ENCODE data around the gene RBM17.

DNA sequence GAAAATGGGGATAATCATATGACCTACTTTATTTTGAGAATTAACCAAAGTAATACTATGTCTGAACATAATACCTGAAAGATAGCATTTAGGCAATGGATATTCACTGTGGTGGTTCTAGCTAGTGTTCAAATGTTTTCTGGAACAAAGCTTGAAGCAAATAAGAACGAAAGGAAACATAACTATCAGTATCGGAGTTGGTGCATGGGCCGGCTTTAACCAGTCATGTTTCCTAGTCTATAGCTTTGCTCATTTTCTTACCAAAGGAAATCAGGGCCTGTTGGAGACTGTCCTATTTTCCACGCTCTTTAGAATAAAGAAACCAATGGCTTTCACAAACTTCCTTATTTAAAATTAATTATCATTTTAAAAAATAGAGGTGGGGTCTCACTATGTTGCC, 35.5 kb upstream of the RBM17 start:
- TF ChIP-seq POLR2A (IDR thresholded peaks at IDR 0.05; ENCODE audit: low read depth, low read length) (no peak), TAF1 (IDR thresholded peaks at IDR 0.05; ENCODE audit: low read depth, low read length) (no peak), SPI1 (IDR thresholded peaks at IDR 0.05; ENCODE audit: low read depth, low read length) (no peak), POLR2AphosphoS5 (IDR thresholded peaks at IDR 0.05; ENCODE audit: low read depth, low read length) (no peak), POU2F2 (IDR thresholded peaks at IDR 0.05; ENCODE audit: low read depth, low read length) (no peak), PAX5 (IDR thresholded peaks at IDR 0.05; ENCODE audit: insufficient read depth, low read length, severe bottlenecking) (no peak)

All from GM12891 (cell line).